GM12864 (cell line): ENCODE data around the gene NDC1.

Experiments
- DNase-seq: peaks from one replicate; pipeline ENCODE4 v3.0.0-alpha.2; 2011; ENCODE audit warnings: low read depth
- H3K4me3 ChIP-seq: 2 replicates; pipeline ENCODE4 v1.5.1; 2011; ENCODE audit warnings: mild to moderate bottlenecking, low read depth, low read length, control low read depth
- TF ChIP-seq, protein P1 (sequence below): IDR thresholded peaks from 2 replicates; pipeline ENCODE4 v1.5.1; 2011; ENCODE audit warnings: low read depth, mild to moderate bottlenecking, moderate library complexity, low read length, control low read depth, inconsistent platforms; ENCODE audit errors: missing control alignments

The NDC1 gene

DNA sequence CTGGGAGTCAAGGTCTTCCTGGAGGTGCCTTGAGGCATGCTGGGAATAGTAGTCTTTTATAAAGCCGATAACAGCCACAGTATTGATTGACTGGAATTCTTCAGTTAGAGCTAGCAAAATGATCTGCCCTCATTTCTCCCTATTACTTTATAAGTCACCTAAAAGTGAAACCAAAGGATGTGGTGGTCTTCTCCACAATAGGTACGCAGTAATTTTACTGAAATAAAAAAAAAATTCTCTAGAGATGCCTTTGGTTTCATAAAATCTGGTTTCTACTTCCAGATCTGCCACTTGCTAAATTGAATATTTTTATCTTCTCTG, 518 bp upstream of the NDC1 start:
- peak overlapping the region; percentile 93; the same call in 1 of the 2 replicates for H3K4me3 ChIP-seq
- DNase-seq: no peak
- TF ChIP-seq, protein P1, sequence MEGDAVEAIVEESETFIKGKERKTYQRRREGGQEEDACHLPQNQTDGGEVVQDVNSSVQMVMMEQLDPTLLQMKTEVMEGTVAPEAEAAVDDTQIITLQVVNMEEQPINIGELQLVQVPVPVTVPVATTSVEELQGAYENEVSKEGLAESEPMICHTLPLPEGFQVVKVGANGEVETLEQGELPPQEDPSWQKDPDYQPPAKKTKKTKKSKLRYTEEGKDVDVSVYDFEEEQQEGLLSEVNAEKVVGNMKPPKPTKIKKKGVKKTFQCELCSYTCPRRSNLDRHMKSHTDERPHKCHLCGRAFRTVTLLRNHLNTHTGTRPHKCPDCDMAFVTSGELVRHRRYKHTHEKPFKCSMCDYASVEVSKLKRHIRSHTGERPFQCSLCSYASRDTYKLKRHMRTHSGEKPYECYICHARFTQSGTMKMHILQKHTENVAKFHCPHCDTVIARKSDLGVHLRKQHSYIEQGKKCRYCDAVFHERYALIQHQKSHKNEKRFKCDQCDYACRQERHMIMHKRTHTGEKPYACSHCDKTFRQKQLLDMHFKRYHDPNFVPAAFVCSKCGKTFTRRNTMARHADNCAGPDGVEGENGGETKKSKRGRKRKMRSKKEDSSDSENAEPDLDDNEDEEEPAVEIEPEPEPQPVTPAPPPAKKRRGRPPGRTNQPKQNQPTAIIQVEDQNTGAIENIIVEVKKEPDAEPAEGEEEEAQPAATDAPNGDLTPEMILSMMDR: no peak

DNA sequence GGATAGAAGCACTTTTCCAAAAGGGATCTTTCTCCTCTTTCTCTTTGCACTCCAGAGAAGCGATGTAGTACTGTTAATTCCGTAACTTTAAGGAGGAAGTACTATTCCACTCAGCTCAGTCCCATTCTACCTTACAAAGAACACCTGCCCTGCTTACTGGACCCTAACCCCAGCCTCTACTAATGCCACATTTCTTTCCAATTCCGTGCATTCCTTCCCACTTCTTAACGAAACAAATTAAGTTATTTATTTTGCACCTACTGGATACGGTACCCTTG, 511 bp downstream of the NDC1 start:
- no peak for DNase-seq
- TF ChIP-seq, protein P1: no peak
- peak overlapping the region; percentile 93 for H3K4me3 ChIP-seq

DNA sequence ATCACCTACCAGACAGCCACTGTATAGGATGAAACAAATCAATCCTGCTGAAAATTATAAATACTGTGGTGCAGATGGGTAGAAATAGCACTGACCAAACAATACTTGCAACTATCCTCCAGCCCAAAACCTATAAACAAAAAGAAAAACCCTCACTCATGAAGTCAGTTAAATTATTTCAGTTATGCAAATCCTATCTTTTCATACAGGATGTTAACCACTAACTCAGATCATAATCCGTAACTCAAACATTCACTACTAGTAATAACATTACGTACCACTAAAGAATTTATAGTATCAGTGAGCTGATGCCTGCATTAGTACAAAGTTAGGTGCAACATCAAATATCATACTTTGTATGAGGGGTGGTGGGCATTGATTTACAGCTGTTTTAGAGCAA, 2.6 kb downstream of the NDC1 start:
- peak overlapping the region; percentile 93; the same call in 1 of the 2 replicates for H3K4me3 ChIP-seq
- DNase-seq: no peak

DNA sequence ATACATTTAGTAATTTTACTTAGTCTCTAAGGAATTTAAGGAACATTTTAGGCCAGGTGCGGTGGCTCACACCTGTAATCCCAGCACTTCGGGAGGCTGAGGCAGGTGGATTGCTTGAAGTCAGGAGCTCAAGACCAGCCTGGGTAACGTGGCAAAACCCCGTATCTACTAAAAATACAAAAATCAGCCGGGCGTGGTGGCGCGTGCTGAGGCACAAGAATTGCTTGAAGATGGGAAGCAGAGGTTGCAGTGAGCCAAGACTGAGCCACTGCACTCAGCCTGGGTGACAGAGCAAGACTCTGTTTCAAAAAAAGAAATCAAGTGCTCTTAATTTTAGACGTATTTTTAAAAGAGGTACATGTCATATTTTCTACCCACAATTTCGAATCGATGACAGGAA, 3.3 kb downstream of the NDC1 start:
- H3K4me3 ChIP-seq: peak overlapping the region; percentile 3
- no peak for DNase-seq
- TF ChIP-seq, protein P1: no peak

More for the DNA sequence above, 2.6 kb downstream of the NDC1 start:
- TF ChIP-seq, protein P1: no peak

DNA sequence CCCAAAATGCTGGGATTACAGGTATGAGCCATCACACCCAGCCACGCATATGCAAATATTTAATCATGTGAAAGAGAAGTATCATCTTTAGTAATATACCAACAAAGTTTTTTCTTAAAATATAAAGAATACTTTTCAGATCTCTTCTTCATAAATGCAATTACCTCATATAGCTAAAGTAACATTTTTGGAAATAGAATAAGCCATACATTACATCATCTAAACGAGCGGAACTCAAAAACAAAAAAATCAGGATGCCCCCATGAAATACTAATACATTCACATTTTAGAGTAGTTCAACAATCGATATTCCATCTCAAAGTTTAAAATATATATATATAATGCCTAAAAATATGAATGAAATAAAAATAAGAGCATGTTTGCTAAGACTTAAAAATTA, 4.7 kb downstream of the NDC1 start:
- no peak for DNase-seq
- TF ChIP-seq, protein P1: no peak
- no peak overlapping the region for H3K4me3 ChIP-seq

DNA sequence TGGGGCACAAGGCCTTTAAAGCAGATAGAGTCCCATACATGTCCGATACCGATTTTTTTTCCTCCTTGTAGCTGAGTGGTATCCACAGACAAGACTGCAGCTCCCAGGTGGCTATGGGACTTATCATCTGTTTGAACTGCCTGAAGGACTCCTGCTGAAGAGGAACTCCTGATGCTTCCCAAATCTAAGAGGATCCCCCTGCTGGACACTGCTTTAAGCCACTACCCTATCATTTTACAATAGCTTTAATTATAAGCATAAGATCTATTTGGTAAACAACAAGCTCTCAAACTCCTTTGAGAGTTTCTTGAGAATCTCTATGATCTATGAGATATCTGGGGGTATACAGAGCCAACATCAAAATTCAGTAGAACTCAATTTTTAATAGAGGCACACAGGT, 11.7 kb downstream of the NDC1 start:
- TF ChIP-seq, protein P1: peak; percentile 13
- no peak for DNase-seq

DNA sequence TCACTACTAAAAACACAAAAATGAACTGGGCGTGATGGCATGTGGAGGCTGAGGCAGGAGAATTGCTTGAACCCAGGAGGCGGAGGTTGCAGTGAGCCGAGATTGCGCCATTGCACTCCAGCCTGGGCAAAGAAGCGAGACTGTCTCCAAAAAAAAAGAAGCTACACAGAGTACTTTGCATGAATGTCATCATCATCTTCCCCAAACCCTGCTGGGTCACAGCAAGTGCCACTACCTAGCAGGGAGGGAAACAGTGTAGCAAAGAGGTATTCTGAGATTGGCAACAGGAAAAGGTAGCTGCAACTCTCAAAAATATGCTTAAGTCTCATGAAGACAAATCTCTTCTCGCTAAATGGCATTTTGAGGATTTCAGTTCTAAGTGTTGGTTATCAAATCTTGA, 12.8 kb downstream of the NDC1 start:
- TF ChIP-seq, protein P1: no peak

More for the DNA sequence above, 11.7 kb downstream of the NDC1 start:
- no peak overlapping the region for H3K4me3 ChIP-seq

More for the DNA sequence above, 12.8 kb downstream of the NDC1 start:
- H3K4me3 ChIP-seq: no peak overlapping the region
- no peak for DNase-seq
